HUES48 (cell line): ENCODE results near the gene GPR63.
A peak's percentile ranks its signal among the peaks of the same experiment; 100 is the strongest.

ENCODE experiments used
- H3K27ac ChIP-seq: one replicate; pipeline ENCODE4 v1.7.0; 2013; ENCODE audit warnings: low read depth, low read length, inconsistent platforms
- H3K27me3 ChIP-seq: 2 replicates; pipeline ENCODE4 v1.6.1; 2013; ENCODE audit warnings: mild to moderate bottlenecking, low read length; ENCODE audit not compliant: control insufficient read depth, insufficient read depth
- H3K36me3 ChIP-seq: 2 replicates; pipeline ENCODE4 v1.6.1; 2013; ENCODE audit warnings: low read length; ENCODE audit not compliant: control insufficient read depth, insufficient read depth
- H3K4me1 ChIP-seq: 2 replicates; pipeline ENCODE4 v1.6.1; 2013; ENCODE audit warnings: mild to moderate bottlenecking, low read length; ENCODE audit not compliant: control insufficient read depth, insufficient read depth
- H3K4me3 ChIP-seq: 2 replicates; pipeline ENCODE4 v1.5.1; 2013; ENCODE audit warnings: mild to moderate bottlenecking, low read depth, low read length
- H3K9ac ChIP-seq: 2 replicates; pipeline ENCODE4 v1.6.1; 2013; ENCODE audit warnings: mild to moderate bottlenecking, low read depth, low read length, moderate library complexity
- H3K9me3 ChIP-seq: 2 replicates; pipeline ENCODE4 v1.6.1; 2013; ENCODE audit warnings: low read length; ENCODE audit not compliant: control insufficient read depth, insufficient read depth

The GPR63 gene

DNA sequence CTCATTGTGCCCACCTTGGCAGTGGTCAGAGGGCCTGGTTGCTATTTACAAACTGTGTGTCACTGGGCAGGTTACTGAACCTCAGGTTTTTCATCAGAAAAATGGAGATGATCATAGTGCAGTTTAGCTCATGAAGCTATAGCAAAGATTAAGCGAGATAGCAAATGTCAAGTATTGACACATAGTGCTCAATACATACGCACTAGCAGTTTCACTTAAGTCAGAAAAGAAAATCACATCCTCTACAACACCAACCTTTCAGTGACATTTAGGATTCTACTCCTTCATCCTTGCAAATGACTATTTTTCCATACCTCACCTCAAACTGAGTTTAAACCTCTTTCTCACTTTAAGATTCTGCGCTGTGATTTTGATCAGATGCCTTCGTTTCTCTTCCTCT is 16.2 kb downstream of the GPR63 start:
- H3K27ac ChIP-seq: no peak overlapping the region
- H3K4me3 ChIP-seq: no peak overlapping the region
- no peak overlapping the region for H3K9ac ChIP-seq
- no peaks in the 10 kb centered on the region for H3K27me3 ChIP-seq
- H3K4me1 ChIP-seq: peaks cover 25% of the 10 kb centered on the region
- H3K9me3 ChIP-seq: no peaks in the 10 kb centered on the region
- H3K36me3 ChIP-seq: peaks cover 23% of the 10 kb centered on the region

DNA sequence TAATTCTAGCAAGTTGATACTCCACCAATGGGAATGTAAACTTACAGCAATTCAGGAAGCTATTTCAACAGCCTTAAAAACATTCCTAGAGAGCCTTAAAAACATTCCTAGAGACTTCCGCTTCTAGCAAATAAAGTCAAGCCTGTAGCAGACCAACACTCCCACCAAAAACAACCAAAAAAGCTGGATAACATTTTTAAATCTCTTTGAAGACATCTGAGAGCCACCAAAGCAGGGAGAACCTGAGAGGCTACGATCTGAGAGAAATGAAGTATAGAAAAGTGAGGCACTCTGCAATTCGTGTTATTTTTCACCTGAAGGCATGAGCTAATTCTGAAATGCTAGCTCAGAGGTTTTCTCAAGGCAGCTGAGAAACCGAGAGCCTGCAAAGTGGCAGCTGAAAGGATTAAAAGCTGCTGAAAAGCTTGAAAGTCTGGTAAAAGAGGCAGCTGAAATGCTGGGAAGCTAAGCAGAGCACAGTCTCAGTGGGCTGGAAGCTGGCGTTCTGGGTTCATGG is 20.9 kb downstream of the GPR63 start:
- Histone ChIP-seq H3K4me1 (peaks cover 35% of the 10 kb centered on the region), H3K4me3 (peak overlapping the region; percentile 11; the same call in 1 of the 2 replicates), H3K27ac (peak overlapping the region; percentile 92), H3K27me3 (no peaks in the 10 kb centered on the region), H3K36me3 (no peaks in the 10 kb centered on the region), H3K9me3 (no peaks in the 10 kb centered on the region), H3K9ac (peak overlapping the region; percentile 19; the same call in 1 of the 2 replicates)

DNA sequence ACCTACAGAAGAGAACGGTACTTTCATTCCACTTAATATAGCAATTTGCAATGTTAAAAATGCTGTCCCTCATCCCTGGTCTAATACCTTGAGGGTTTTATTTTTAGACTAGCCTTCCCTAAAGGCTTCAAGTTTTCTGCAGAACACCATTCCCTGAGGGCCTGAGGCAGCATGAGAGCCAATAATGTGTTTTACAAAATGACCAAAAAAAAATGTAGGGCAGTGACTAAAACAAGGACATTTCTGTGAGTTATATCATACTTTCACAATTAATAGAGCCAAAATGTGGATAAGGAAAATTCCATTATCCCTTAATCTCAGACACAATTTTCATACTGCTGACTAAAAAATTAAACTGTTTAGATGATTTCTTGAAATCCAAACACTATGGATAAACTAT is 22.7 kb downstream of the GPR63 start:
- Histone ChIP-seq H3K27me3 (no peaks in the 10 kb centered on the region), H3K36me3 (no peaks in the 10 kb centered on the region), H3K4me3 (no peak overlapping the region), H3K9ac (no peak overlapping the region), H3K9me3 (no peaks in the 10 kb centered on the region), H3K27ac (no peak overlapping the region), H3K4me1 (peaks cover 30% of the 10 kb centered on the region)

DNA sequence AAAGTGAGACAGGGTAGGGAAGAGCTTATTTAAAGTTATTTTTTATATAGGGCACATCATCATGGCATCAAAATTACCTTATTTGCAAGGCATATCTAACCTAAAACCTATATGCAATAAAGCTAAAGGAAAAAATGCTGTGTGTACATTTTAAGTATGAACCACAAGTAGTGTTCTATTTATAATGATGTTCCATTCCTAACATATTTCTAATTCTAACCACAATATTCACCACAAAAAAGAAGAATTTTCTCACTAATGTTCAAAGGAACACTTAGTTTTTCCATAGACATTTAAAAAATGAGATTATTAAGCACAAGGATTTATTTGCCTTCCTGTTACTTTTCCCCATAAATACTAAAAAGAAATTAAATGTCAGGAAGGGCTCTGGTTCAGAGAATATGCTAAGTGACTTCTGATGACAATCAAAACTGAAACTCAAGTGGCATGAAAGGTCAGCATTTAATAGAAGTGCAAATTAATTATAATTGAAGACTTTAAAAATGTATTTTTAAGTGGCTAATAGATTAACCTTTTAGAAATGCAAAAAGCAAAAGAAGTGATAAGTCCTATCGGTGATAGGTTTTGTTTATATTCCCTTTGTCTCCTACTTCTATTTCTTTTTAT is 25.1 kb downstream of the GPR63 start:
- Histone ChIP-seq H3K27ac (no peak overlapping the region), H3K27me3 (no peaks in the 10 kb centered on the region), H3K9ac (no peak overlapping the region), H3K9me3 (no peaks in the 10 kb centered on the region), H3K4me1 (peaks cover 26% of the 10 kb centered on the region), H3K36me3 (no peaks in the 10 kb centered on the region), H3K4me3 (no peak overlapping the region)

DNA sequence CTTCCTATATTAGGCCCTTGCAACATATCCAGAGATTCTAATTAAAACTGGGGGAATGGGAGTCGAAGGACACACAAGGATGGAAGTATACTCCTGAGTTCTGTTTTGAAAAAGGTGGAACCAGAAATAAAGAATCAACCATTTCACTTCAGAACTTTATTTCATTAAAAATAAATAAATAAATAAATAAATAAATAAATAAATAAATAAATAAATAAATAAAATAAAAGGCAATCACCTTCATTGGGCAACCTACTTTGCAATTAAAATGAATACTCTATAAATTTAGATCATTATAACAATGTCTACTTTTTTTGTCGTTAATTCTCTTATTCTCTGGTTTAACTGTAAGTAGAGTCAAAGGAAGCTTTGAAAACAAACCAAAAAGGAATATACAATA is 25.6 kb downstream of the GPR63 start:
- H3K4me3 ChIP-seq: no peak overlapping the region
- no peaks in the 10 kb centered on the region for H3K36me3 ChIP-seq
- no peak overlapping the region for H3K9ac ChIP-seq
- no peaks in the 10 kb centered on the region for H3K9me3 ChIP-seq
- peaks cover 22% of the 10 kb centered on the region for H3K4me1 ChIP-seq
- no peak overlapping the region for H3K27ac ChIP-seq
- no peaks in the 10 kb centered on the region for H3K27me3 ChIP-seq

DNA sequence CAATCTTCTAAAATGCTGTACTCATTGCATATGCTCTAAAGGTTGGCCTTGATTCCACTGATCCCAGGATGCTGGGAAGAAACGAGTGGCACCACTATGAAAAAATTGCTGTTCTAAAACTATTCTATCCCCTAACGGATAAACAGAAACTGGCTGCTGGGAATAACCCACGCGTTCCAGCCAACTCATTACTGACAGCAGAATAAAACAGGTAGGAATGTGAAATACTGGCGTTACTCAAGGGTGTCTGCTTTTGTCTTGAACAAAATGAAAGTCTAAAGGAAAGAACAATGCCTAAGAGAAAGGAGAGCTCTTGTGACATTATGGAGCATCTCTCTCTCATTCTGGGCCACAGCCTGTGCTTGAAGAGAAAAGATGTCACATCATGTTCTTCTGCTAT is 26.1 kb downstream of the GPR63 start:
- Histone ChIP-seq H3K36me3 (no peaks in the 10 kb centered on the region), H3K27me3 (no peaks in the 10 kb centered on the region), H3K27ac (no peak overlapping the region), H3K4me1 (peaks cover 17% of the 10 kb centered on the region), H3K9ac (no peak overlapping the region), H3K9me3 (no peaks in the 10 kb centered on the region), H3K4me3 (no peak overlapping the region)

DNA sequence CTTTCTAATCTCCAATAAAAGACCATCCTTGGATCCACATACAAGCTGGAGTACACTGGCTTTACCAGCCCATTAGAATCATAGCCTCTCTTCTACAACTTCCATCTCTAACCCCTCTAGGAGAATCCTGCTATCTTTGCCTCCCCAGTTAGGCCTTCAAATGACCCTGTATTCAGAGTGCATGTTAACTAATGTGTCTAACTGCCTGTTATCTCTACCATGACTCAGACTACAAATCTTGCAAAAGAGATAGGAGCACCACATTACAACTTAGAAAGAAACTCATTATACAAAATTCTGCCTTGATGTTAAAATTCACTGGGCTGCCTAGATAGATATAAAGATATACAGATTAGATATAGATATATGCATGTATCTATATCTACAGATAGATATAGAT is 28.2 kb downstream of the GPR63 start:
- Histone ChIP-seq H3K27me3 (no peaks in the 10 kb centered on the region), H3K4me3 (no peak overlapping the region), H3K27ac (no peak overlapping the region), H3K9ac (no peak overlapping the region), H3K36me3 (no peaks in the 10 kb centered on the region), H3K9me3 (no peaks in the 10 kb centered on the region), H3K4me1 (peaks cover 11% of the 10 kb centered on the region)

DNA sequence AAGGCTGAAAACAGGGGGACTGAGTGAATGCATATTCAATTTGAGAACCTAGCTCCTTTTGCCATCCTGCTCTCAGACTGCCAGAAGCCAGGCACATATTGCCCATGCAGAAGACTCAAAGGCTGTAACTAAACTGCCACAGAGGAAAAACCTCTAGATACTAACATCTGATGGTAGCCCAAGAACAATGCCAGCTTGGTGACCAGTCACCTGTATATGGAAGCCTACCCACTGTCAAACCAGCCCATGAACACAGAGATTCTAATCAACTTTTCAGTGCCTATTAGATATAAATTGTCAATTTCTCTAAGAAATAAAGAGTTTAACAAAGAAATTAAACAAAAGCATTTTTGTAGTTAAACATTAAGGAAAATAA is 34.2 kb downstream of the GPR63 start:
- Histone ChIP-seq H3K27ac (no peak overlapping the region), H3K9ac (no peak overlapping the region), H3K4me3 (no peak overlapping the region)

DNA sequence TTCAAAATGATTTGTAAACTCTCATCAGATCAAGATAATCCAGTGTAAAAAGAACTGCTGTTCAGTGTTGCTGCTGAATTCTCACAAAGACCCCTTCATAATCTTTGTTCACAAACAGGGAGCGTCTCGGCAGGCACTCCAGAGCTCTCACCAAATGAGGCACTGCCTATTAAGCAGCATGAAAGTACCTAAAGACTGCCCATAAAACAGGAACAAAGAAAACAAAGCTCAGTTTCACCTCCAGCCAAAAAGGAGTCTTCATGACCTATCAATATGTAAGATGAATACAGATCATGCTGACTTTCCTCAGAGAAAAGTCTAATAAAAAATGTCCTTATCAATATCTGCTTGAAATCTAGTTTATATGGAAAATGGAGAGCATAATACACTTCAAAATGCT is 41.8 kb downstream of the GPR63 start:
- Histone ChIP-seq H3K27me3 (no peaks in the 10 kb centered on the region), H3K27ac (no peak overlapping the region), H3K4me3 (no peak overlapping the region), H3K9ac (no peak overlapping the region), H3K9me3 (no peaks in the 10 kb centered on the region), H3K4me1 (no peaks in the 10 kb centered on the region), H3K36me3 (peaks cover 30% of the 10 kb centered on the region)

More for the DNA sequence above, 34.2 kb downstream of the GPR63 start:
- no peaks in the 10 kb centered on the region for H3K9me3 ChIP-seq
- peaks cover 17% of the 10 kb centered on the region for H3K36me3 ChIP-seq
- H3K27me3 ChIP-seq: no peaks in the 10 kb centered on the region
- no peaks in the 10 kb centered on the region for H3K4me1 ChIP-seq

DNA sequence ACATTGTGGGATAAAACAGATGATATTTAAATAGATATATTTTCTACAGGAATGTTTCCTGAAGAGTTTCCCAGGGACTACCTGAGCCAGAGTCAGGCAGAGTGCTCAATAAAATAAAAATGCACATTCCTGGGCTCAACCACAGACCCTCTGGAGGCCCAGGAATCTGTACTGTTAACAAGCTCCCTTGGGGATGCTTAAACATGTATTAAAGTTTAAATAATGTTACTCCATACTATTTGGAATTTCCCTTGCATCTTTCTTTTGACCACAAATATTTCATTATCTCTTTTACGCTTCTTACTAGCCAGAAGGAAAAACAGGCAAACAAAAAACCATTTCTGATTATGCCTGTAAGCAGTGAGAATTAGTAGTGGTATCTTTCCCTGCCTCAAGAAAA is 42.3 kb downstream of the GPR63 start:
- H3K36me3 ChIP-seq: peaks cover 30% of the 10 kb centered on the region
- H3K27me3 ChIP-seq: no peaks in the 10 kb centered on the region
- no peaks in the 10 kb centered on the region for H3K4me1 ChIP-seq
- no peak overlapping the region for H3K4me3 ChIP-seq
- H3K9ac ChIP-seq: no peak overlapping the region
- H3K27ac ChIP-seq: no peak overlapping the region
- H3K9me3 ChIP-seq: no peaks in the 10 kb centered on the region

DNA sequence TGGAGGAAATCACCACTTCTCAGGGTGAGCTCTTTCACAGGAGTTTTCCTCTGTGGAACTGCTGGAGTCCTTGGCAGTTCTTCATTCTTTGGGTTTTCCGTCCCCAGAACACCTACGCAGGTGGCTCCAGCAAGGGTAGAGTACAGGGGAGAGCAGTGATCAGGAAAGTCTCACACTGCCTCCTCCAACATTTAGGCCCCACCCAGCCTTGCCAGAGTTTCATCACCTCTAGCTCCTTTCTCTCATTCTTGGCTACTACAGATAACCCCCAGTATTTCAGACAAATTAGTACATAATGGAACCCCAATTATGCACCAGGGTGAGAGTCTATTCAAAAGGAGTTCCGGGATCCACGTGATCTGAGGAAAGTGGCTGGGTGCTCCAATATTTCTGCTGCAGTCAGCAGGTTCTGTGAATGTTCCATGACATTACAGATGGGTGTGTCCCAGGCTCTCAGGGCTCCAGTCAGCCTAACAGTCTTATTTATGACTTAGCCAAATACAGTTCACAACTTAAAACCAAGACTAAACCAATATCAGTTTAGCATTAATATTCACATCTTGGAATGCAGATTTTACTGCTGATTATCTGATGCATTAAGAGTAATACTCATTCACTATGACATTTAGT is 44.6 kb downstream of the GPR63 start:
- Histone ChIP-seq H3K27ac (no peak overlapping the region), H3K4me1 (peaks cover 13% of the 10 kb centered on the region), H3K4me3 (no peak overlapping the region), H3K9ac (no peak overlapping the region), H3K36me3 (peaks cover 9% of the 10 kb centered on the region), H3K27me3 (peaks cover 4% of the 10 kb centered on the region; the same call in 1 of the 2 replicates), H3K9me3 (no peaks in the 10 kb centered on the region)
